Spleen (tissue), 7 donors: Measurements from ENCODE around the gene LRPPRC.

Source experiments
- CTCF ChIP-seq, 11 experiments: fragments of 200-600 bp in 7 of 11; fragments of 450-650 bp in 4 of 11; sonication (generic) in 4 of 11; IDR thresholded peaks in 8 of 11; conservative IDR thresholded peaks in 3 of 11; 1 replicate in 7 of 11; 2 replicates in 4 of 11; pipeline versions ENCODE4 v1.4.0 to v1.8.0; 2016 to 2021; ENCODE audit warnings: antibody characterized with exemption in 11 of 11, inconsistent platforms in 4 of 11, mild to moderate bottlenecking in 1 of 11
- POLR2AphosphoS5 ChIP-seq, 3 donors: sonication (generic); formaldehyde crosslinking; IDR thresholded peaks; one replicate each; pipeline ENCODE4 v1.5.1; 2017; ENCODE audit warnings: antibody characterized with exemption in 3 of 3
- donor health status: DM: no; HTN: no; CAD: no; lungs with moderate emphysema.
- donor health status: DM: no; HTN: no; CAD: no.
- donor health status: DM: no; HTN: no; CAD: no.

- TF ChIP-seq POLR2AphosphoS5 (IDR thresholded peaks at IDR 0.05) (no peak), CTCF (IDR thresholded peaks at IDR 0.05 in 8 of 11, conservative IDR thresholded peaks at IDR 0.05 in 3 of 11) (no peak)
These were observed 110.6 kb downstream of the LRPPRC start for GRCh38 chr2:43885132-43885632.
